ENCODE measurements around the gene PCDHGB2. TPM values are rescaled to one million over a fixed set of nuclear protein-coding genes. Genes with fewer than 3 reads are reported as not detected.
"Not testable (repeated sequence)": the region's sequence is repeated elsewhere in the genome, so short reads cannot be mapped to it uniquely, and the experiment has no call there.

PCDHGB2 gene
- total RNA-seq, 2 experiments from 2014 or later = 0.11 to 0.14 TPM

GRCh38 chr5:141330299-141331080 lies 29.3 kb upstream of the PCDHGB2 start, which contains the start of gene PCDHGA1:
Gene PCDHGA1, plus strand, starts transcription at chr5:141330514.
- Mint-ChIP-seq H3K4me1 (ENCODE audit: low read depth) (peaks cover 4% of the 10 kb centered on the region), H3K36me3 (ENCODE audit: low read depth) (peaks cover 16% of the 10 kb centered on the region), H3K9me3 (peaks cover 27% of the 10 kb centered on the region), H3K27me3 (peaks cover 40% of the 10 kb centered on the region), H3K27ac (no peak within 1 kb of the TSS), H3K4me3 (no peak within 1 kb of the TSS)
- no peak for TF ChIP-seq CTCF (IDR thresholded peaks at IDR 0.05)
- ATAC-seq = peak; percentile 50
- peak; percentile 56 for DNase-seq
- intact Hi-C loops (cut with micrococcal nuclease) = no loop called here
- ChIA-PET CTCF (interaction anchor here (0.8 to 3.5 kb wide), 11 partner anchors 11 to 227 kb away, joined by 3 to 36 read pairs (median 5); partner anchors contain the start of genes PCDHGA11, PCDHGA12, PCDHGA4 and PCDHGA5), POLR2A (interaction anchor here (0.6 to 1.6 kb wide), 2 partner anchors 10 to 142 kb away, joined by 3 to 8 read pairs; partner anchors contain the start of gene TAF7)

DNA sequence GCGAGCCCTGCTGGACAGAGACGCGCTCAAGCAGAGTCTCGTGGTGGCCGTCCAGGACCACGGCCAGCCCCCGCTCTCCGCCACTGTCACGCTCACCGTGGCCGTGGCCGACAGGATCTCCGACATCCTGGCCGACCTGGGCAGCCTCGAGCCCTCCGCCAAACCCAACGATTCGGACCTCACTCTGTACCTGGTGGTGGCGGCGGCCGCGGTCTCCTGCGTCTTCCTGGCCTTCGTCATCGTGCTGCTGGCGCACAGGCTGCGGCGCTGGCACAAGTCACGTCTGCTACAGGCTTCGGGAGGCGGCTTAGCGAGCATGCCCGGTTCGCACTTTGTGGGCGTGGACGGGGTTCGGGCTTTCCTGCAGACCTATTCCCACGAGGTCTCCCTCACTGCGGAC lies 27.2 kb upstream of the PCDHGB2 start:
- CTCF ChIA-PET = interaction anchor here (1.1 to 2.7 kb wide), 3 partner anchors 11 to 17 kb away, joined by 3 to 12 read pairs (median 4); partner anchors contain the start of genes PCDHGA3, PCDHGB1 and TAF7
- Mint-ChIP-seq H3K27me3 (peaks cover 48% of the 10 kb centered on the region), H3K36me3 (ENCODE audit: low read depth) (peaks cover 16% of the 10 kb centered on the region), H3K9me3 (peaks cover 35% of the 10 kb centered on the region)
- POLR2A ChIA-PET; H3K4me1 Mint-ChIP-seq (ENCODE audit: low read depth); H3K4me3 Mint-ChIP-seq; intact Hi-C loops (cut with micrococcal nuclease); DNase-seq; H3K27ac Mint-ChIP-seq; ATAC-seq: not testable (repeated sequence)

GRCh38 chr5:141338538-141339306 lies 21.1 kb upstream of the PCDHGB2 start, which contains the start of gene PCDHGA2:
Gene PCDHGA2, plus strand, starts transcription at chr5:141338760.
- Mint-ChIP-seq H3K36me3 (ENCODE audit: low read depth) (peaks cover 20% of the 10 kb centered on the region), H3K4me3 (no peak within 1 kb of the TSS), H3K4me1 (ENCODE audit: low read depth) (no peaks in the 10 kb centered on the region), H3K27me3 (peaks cover 54% of the 10 kb centered on the region), H3K27ac (no peak within 1 kb of the TSS), H3K9me3 (peaks cover 50% of the 10 kb centered on the region)
- ATAC-seq (no peak), DNase-seq (peak; percentile 37)
- intact Hi-C loops (cut with micrococcal nuclease) = no loop called here
- peak; percentile 26 for TF ChIP-seq CTCF (IDR thresholded peaks at IDR 0.05)
- CTCF ChIA-PET = interaction anchor here (0.7 to 2.8 kb wide), 12 partner anchors 9 to 523 kb away, joined by 3 to 17 read pairs (median 3); partner anchors contain the start of genes PCDHGA10, PCDHGA11, PCDHGB1 and TAF7
- POLR2A ChIA-PET = interaction anchor here (1.2 kb wide), 1 partner anchor 41 kb away, joined by 3 read pairs; no protein-coding TSS in a partner anchor

- CTCF ChIA-PET = interaction anchor here (1.5 to 2.4 kb wide), 2 partner anchors 10 to 15 kb away, joined by 3 to 5 read pairs; partner anchors contain the start of gene PCDHGA1
- POLR2A ChIA-PET = not testable (repeated sequence)
- H3K36me3 Mint-ChIP-seq (ENCODE audit: low read depth) = peaks cover 24% of the 10 kb centered on the region
These were observed 18.9 kb upstream of the PCDHGB2 start for GRCh38 chr5:141340781-141341354.

GRCh38 chr5:141342773-141343172 lies 17.0 kb upstream of the PCDHGB2 start:
- Mint-ChIP-seq H3K4me3 (no peak overlapping the region), H3K27me3 (peaks cover 47% of the 10 kb centered on the region), H3K9me3 (peaks cover 48% of the 10 kb centered on the region), H3K36me3 (ENCODE audit: low read depth) (peaks cover 24% of the 10 kb centered on the region), H3K4me1 (ENCODE audit: low read depth) (no peaks in the 10 kb centered on the region), H3K27ac (no peak overlapping the region)
- DNase-seq (no peak), ATAC-seq (no peak)
- POLR2A ChIA-PET = no interaction called here
- TF ChIP-seq CTCF (IDR thresholded peaks at IDR 0.05) = no peak
- CTCF ChIA-PET = interaction anchor here (0.8 to 3.0 kb wide), 8 partner anchors 12 to 221 kb away, joined by 3 to 10 read pairs (median 4); partner anchors contain the start of genes PCDHGA1, PCDHGA6, PCDHGB2 and TAF7
- intact Hi-C loops (cut with micrococcal nuclease) = no loop called here

More at GRCh38 chr5:141340781-141341354, 18.9 kb upstream of the PCDHGB2 start:
- ATAC-seq; H3K4me3 Mint-ChIP-seq; intact Hi-C loops (cut with micrococcal nuclease); DNase-seq; H3K27ac Mint-ChIP-seq; H3K4me1 Mint-ChIP-seq (ENCODE audit: low read depth): not testable (repeated sequence)
- H3K27me3 Mint-ChIP-seq = peaks cover 53% of the 10 kb centered on the region
- H3K9me3 Mint-ChIP-seq = peaks cover 56% of the 10 kb centered on the region
